Measurements from ENCODE around the gene DMD. TPM values are rescaled to one million over a fixed set of nuclear protein-coding genes. Genes with fewer than 3 reads are reported as not detected.
"Not testable (repeated sequence)": the region's sequence is repeated elsewhere in the genome, so short reads cannot be mapped to it uniquely, and the experiment has no call there.

The DMD gene
- total RNA-seq, 1 donor from 2014 or later = 143 TPM

DNA sequence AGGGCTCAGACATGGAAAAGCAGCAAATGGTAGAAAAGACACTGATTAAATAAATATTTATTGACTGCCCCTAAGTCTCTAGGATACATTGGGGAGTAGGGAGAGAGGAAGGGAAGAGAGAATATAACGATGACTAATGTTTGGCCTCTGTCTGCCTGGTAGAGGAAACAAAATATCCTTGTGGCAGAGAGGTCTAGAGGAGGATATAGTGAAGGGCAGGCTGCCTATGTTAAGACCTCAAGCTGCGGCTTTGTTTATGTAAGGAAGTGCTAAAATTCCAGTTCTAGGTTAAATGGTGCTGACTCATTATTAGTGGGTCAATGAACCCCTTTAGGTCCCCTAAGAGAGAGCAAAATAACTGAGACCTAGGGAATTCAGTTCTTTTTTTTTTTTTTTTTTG is 1712.2 kb downstream of the DMD start:
- intact Hi-C loops (cut with micrococcal nuclease) = no loop called here
- no peak for DNase-seq
- no peaks in the 10 kb centered on the region for H3K36me3 ChIP-seq
- H3K4me3 ChIP-seq = no peak overlapping the region
- no peaks in the 10 kb centered on the region for H3K4me1 ChIP-seq
- H3K27me3 ChIP-seq (ENCODE audit: low read depth) = no peaks in the 10 kb centered on the region
- no peak overlapping the region for H3K27ac ChIP-seq (replicated peaks)
- H3K9me3 ChIP-seq (replicated peaks) = no peaks in the 10 kb centered on the region
- TF ChIP-seq, protein P1, sequence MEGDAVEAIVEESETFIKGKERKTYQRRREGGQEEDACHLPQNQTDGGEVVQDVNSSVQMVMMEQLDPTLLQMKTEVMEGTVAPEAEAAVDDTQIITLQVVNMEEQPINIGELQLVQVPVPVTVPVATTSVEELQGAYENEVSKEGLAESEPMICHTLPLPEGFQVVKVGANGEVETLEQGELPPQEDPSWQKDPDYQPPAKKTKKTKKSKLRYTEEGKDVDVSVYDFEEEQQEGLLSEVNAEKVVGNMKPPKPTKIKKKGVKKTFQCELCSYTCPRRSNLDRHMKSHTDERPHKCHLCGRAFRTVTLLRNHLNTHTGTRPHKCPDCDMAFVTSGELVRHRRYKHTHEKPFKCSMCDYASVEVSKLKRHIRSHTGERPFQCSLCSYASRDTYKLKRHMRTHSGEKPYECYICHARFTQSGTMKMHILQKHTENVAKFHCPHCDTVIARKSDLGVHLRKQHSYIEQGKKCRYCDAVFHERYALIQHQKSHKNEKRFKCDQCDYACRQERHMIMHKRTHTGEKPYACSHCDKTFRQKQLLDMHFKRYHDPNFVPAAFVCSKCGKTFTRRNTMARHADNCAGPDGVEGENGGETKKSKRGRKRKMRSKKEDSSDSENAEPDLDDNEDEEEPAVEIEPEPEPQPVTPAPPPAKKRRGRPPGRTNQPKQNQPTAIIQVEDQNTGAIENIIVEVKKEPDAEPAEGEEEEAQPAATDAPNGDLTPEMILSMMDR (IDR thresholded peaks at IDR 0.05; ENCODE audit: borderline replicate concordance) = no peak

DNA sequence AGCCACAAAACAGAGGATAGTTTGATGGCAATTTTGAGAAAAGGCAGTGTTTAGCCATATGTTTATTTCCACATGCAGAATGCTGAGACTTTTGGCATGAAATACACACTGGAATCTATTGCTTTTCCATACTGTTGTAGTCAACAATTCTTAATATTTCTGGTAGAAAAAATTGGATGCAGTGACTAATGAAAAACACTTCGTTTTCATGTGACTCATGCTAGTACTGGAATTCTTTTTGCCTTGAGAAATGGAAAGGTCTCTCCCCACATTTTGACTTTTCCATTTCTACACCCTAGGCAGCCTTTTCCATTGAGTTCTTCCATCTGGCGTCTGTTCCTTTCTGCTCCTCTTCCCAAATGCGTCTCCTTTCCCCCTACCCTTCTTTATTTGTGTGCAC is 1714.3 kb downstream of the DMD start:
- TF ChIP-seq, protein P1 (IDR thresholded peaks at IDR 0.05; ENCODE audit: borderline replicate concordance) = no peak
- intact Hi-C loops (cut with micrococcal nuclease) = no loop called here
- Histone ChIP-seq H3K4me3 (no peak overlapping the region), H3K27me3 (ENCODE audit: low read depth) (no peaks in the 10 kb centered on the region), H3K9me3 (replicated peaks) (no peaks in the 10 kb centered on the region), H3K27ac (replicated peaks) (no peak overlapping the region), H3K4me1 (no peaks in the 10 kb centered on the region), H3K36me3 (no peaks in the 10 kb centered on the region)
- no peak for DNase-seq

DNA sequence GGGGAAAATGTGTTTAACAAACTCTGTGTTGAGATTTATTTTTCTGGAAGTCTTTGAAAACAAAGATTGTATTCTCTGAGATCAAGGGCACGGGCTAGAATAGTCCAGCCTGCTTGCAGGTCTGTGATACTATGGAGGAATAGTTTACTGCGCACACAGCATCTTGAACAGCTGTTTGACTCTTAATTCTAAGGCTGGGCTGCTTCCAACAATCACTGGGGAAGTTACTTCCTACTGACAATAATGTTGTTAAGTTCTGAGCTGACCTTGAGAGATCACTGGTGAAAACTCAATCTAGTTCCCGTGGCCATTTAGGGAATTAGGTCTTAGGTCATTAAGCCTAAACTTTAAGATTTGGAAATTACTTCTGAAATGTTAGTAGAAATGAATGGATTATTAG is 1723.4 kb downstream of the DMD start:
- no peak overlapping the region for H3K27ac ChIP-seq (replicated peaks)
- TF ChIP-seq, protein P1 (IDR thresholded peaks at IDR 0.05; ENCODE audit: borderline replicate concordance) = no peak
- intact Hi-C loops (cut with micrococcal nuclease) = no loop called here

DNA sequence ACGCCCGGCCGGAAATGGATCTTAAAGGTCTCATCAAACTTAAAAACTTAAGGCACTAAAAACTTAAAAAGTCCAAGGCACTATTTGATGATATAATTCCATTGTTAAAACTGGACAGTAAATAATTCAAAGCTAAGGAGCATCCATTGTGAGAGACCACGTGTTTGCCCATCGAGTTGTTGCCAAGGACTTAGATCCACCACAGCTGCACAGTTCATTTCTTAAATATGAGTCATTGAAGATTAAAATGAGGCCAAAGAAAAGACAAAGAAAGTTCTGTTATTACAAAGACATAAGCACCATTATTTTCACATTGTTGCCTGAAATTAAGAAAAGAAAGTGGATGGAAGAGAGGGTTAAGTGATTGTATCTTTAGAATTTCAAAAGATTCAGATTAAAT is 1728.0 kb downstream of the DMD start:
- TF ChIP-seq, protein P1 (IDR thresholded peaks at IDR 0.05; ENCODE audit: borderline replicate concordance) = no peak
- peak overlapping the region; percentile 8 for H3K27ac ChIP-seq (replicated peaks)
- H3K27me3 ChIP-seq (ENCODE audit: low read depth) = no peaks in the 10 kb centered on the region
- DNase-seq = no peak
- no peaks in the 10 kb centered on the region for H3K4me1 ChIP-seq
- intact Hi-C loops (cut with micrococcal nuclease) = no loop called here
- H3K4me3 ChIP-seq = no peak overlapping the region
- no peaks in the 10 kb centered on the region for H3K9me3 ChIP-seq (replicated peaks)
- no peaks in the 10 kb centered on the region for H3K36me3 ChIP-seq

More for the DNA sequence above, 1723.4 kb downstream of the DMD start:
- no peaks in the 10 kb centered on the region for H3K9me3 ChIP-seq (replicated peaks)
- DNase-seq = no peak
- no peaks in the 10 kb centered on the region for H3K36me3 ChIP-seq
- no peaks in the 10 kb centered on the region for H3K27me3 ChIP-seq (ENCODE audit: low read depth)
- H3K4me1 ChIP-seq = no peaks in the 10 kb centered on the region
- no peak overlapping the region for H3K4me3 ChIP-seq

DNA sequence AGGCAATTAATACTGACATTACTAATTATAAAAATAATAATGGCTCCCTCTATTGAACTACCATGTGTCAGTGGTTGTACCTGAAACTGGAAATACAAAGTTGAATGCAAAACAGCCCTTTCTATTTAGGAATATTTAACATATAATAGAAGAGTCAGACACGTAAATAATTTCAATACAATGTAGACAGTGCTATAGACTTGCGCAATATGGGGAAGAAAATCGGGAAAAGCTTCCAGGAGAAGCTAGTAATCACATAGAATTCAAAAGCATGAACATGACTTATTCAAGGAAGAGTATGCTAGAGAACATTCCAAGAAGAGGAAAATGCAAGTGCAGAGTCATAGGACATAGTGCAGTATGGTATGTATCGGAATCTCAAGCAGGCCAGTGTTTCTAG is 1730.7 kb downstream of the DMD start:
- Histone ChIP-seq H3K4me1 (no peaks in the 10 kb centered on the region), H3K4me3 (no peak overlapping the region), H3K9me3 (replicated peaks) (no peaks in the 10 kb centered on the region), H3K36me3 (no peaks in the 10 kb centered on the region), H3K27me3 (ENCODE audit: low read depth) (no peaks in the 10 kb centered on the region), H3K27ac (replicated peaks) (no peak overlapping the region)
- DNase-seq = no peak
- TF ChIP-seq, protein P1 (IDR thresholded peaks at IDR 0.05; ENCODE audit: borderline replicate concordance) = no peak
- intact Hi-C loops (cut with micrococcal nuclease) = no loop called here

DNA sequence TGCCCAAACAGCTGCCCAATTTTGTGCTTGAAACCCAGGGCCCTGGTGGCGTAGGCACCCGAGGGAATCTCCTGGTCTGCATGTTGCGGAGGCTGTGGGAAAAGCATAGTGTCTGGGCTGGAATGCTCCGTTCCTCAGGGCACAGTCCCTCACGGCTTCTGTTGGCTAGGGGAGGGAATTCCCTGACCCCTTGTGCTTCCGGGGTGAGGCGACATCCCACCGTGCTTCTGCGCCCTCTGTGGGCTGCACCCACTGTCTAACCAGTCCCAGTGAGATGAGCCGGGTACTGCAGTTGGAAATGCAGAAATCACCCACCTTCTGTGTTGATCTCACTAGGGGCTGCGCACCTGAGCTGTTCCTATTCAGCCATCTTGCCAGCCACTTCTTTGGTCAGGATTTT is 1740.1 kb downstream of the DMD start:
- no peaks in the 10 kb centered on the region for H3K27me3 ChIP-seq (ENCODE audit: low read depth)

DNA sequence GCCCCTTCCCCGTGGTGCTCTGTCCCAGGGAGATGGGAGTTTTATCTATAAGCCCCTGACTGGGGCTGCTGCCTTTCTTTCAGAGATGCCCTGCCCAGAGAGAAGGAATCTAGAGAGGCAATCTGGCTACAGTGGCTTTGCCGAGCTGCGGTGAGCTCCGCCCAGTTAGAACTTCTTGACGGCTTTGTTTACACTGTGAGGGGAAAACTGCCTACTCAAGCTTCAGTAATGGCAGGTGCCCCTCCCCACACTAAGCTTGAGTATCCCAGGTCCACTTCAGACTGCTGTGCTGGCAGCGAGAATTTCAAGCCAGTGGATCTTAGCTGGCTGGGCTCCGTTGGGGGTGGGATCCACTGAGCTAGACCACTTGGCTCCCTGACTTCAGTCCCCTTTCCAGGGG is 1740.6 kb downstream of the DMD start:
- H3K9me3 ChIP-seq (replicated peaks); H3K4me3 ChIP-seq; H3K27ac ChIP-seq (replicated peaks); DNase-seq; H3K4me1 ChIP-seq; H3K36me3 ChIP-seq; H3K27me3 ChIP-seq (ENCODE audit: low read depth); intact Hi-C loops (cut with micrococcal nuclease): not testable (repeated sequence)

More for the DNA sequence above, 1740.1 kb downstream of the DMD start:
- H3K4me3 ChIP-seq = no peak overlapping the region
- no peaks in the 10 kb centered on the region for H3K9me3 ChIP-seq (replicated peaks)
- DNase-seq = no peak
- H3K27ac ChIP-seq (replicated peaks) = no peak overlapping the region
- H3K4me1 ChIP-seq = no peaks in the 10 kb centered on the region
- no peaks in the 10 kb centered on the region for H3K36me3 ChIP-seq
- intact Hi-C loops (cut with micrococcal nuclease) = no loop called here
- TF ChIP-seq, protein P1 (IDR thresholded peaks at IDR 0.05; ENCODE audit: borderline replicate concordance) = no peak
